ENCODE results near the gene SH3D19.
"Not testable (repeated sequence)": the region's sequence is repeated elsewhere in the genome, so short reads cannot be mapped to it uniquely, and the experiment has no call there.

The SH3D19 gene

DNA sequence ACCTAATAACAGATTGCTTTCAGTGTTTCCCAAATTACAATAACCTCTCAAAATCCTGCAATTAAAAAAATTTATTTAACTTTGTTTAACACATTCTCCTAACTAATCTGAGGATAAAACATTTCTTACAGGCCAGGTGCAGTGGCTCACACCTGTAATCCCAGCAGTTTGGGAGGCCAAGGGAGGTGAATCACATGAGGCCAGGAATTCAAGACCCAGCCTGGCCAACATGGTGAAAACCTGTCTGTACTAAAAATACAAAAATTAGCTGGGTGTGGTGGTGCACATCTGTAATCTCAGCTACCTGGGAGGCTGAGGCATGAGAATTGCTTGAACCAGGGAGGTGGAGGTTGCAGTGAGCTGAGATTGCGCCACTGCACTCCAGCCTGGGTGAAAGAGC lies 90.0 kb downstream of the SH3D19 start:
- DNase-seq (ENCODE audit: extremely low read depth in 1 of 2, low read depth in 1 of 2), result not testable (repeated sequence)

DNA sequence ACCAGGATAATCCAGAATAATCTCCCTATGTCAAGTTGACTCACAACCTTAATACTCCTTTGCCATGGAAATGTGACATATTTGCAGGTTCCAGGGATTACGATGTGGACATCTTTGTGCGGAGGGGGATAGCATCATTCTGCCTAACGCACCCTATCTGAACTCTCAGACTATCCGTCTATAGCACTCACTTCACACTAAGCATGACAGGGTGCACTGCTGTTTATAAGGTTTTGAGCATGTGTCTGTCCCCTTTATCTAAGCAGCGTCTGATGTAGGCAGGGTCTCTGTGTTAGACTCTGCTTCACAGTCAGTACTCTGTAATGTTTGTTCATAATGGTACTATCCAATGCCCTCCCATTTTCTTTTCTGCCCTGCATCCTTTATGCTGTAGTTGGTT lies 91.8 kb downstream of the SH3D19 start:
- no peak for DNase-seq (ENCODE audit: extremely low read depth in 1 of 2, low read depth in 1 of 2)

DNA sequence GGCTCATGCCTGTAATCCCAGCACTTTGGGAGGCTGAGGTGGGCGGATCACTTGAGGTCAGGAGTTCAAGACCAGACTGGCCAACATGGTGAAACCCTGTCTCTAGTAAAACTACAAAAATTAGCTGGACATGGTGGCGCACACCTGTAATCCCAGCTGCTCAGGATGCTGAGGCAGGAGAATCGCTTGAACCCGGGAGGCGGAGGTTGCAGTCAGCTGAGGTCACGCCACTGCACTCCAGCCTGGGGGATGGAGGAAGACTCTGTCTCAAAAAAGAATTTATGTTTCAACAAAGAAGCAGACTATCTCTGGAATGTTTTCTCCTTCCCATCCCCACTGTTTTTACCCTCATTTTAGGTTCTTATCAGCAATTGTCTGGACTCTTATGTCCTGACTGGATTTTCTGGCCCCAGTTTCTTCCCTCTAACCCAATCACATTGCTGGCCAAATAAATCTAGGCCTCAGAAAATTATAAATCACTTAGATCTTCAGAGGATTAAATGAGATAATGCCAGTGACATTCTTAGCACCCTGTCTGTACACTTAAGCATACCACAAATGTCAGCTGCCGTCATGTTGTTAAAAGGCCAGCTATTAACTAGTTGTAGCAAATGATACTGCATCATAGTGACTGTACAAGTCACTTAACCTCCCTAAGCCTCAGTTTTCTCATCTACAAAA lies 93.3 kb downstream of the SH3D19 start:
- DNase-seq (ENCODE audit: extremely low read depth in 1 of 2, low read depth in 1 of 2), result no peak

DNA sequence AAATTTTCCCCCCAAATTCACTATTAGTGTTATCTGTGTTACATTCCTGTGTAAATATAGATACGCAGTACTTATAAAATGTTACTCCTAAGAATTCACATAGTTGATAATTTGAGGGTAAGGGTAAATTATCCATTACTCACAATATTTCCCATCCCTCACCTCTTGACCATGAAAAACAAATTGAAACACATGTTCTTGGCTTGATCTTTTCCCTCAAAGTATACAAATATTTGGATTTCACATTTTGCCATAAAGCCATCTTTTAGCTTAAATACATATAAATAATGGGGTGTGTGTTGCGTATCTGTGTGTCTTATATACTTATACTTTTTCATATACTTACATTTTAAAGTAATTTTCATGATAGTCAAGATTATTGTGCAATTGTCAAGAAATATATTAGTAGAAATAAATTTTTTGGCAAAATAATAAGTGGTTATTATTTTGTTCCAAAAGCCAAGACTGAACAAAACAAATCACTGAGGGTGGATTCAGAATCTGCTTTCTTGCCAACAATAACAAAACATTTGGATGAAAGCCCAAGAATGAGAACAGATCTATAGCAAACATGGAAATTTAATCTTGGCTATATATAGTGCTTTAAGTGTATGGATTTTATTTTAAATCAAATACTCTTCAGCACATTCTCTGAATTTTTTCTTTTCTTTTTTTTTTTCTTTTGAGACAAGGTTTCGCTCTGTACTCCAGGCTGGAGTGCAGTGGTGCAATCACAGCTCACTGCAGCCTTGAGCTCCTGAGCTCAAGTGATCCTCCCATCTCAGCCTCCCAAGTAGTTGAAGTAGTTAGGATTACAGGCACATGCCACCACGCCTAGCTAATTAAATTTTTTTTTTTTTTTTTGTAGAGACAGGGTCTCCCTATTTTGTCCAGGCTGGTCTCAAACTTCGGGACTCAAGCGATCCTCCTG lies 97.0 kb downstream of the SH3D19 start:
- no peak for DNase-seq (ENCODE audit: extremely low read depth in 1 of 2, low read depth in 1 of 2)

DNA sequence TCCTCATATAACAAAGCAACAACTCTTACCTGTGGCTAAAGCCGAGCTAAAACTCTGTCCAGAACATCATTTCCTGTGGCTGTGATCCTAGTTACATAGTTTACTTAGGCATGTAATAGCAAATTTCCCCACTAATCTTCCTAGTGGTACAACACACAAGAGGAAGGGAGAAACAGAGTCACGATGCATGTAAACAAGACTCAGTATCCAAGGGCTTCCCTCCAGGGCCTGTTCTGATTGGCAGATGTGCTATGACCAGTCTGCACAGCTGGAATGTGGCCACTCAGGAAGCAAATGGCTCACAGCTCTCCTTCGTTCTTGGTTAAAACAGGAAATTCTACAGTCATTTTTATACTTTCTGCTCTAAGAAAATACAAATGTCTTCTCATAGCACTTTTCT lies 97.7 kb downstream of the SH3D19 start:
- no peak for DNase-seq (ENCODE audit: extremely low read depth in 1 of 2, low read depth in 1 of 2)

DNA sequence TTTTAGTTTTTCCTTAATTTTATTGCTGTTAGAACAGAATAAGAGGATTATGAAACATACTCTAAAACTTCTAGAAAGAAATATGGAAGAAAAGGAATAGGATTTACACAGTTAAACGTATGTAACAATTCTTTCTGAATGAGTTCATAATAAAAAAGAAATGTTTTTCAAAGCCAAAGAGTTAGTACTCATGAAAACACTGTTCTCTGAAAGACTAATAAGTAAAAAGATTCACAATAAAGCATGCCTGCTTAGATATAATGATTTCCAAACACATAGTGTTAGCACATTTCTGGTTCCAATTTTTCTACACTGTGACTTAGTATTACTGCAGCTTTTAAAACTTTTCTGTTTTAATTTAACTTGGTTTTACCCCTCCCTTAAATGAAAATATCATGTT lies 98.2 kb downstream of the SH3D19 start:
- DNase-seq (ENCODE audit: extremely low read depth in 1 of 2, low read depth in 1 of 2), result no peak

DNA sequence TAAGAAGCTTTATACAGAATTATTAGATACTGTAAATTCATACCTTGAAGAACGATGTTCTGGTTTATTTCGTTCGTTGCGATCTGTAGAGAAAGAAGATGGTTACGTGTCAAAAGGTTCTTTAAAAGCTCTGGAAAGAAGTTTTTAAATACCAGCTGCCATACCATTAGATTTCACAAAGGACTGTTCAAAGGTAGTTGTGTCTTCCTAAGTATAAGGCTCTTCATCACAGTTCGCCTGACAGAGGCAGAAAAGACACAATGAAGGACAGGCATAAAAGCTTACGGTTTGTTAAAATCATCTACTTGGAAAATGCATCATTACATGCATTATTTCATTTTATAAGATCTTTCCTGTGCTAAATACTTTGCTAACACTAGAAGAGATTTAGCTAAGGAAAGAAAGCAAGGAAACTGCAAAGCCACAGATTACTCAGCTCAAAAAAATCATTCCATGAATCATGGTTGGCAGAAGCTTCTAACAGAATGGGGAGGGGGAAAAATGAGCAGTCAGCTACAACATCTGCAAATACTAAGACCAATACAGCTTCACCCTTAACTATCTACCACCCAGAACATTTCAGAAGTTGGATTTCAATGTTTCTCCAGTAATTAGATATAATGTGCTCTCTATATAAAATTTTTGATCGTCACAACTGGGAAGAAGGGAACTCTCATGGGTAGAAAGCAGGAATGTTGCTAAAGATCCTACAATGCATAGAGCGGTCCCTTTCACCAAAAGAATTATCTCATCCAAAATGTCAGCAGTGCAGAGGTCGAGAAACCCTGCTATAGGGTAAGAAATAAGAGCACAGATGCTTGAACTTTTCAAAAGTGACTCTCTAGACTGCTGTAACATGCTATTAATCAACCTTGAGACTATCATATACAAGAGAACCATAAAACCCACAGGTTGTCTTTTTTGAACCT lies 99.1 kb downstream of the SH3D19 start:
- no peak for DNase-seq (ENCODE audit: extremely low read depth in 1 of 2, low read depth in 1 of 2)

DNA sequence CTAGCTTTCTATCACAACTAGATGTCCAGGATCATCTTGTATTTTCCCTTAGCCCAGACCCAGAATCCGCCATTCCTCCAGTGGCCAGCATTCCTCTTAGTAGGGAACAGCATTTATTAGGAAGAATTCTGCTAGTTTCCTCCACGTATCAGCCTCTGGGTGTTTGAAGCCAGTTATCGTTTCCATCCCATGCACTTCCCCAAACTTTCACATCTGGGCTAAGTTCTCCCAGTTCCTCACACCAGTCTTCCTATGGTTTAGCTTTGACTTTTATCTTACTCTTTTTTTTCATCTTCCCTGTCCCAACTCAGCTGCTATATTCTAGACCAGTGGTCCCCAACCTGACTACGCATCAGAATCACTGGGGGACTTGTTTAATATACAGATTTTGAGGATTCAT lies 101.9 kb downstream of the SH3D19 start:
- DNase-seq (ENCODE audit: extremely low read depth in 1 of 2, low read depth in 1 of 2), result no peak

DNA sequence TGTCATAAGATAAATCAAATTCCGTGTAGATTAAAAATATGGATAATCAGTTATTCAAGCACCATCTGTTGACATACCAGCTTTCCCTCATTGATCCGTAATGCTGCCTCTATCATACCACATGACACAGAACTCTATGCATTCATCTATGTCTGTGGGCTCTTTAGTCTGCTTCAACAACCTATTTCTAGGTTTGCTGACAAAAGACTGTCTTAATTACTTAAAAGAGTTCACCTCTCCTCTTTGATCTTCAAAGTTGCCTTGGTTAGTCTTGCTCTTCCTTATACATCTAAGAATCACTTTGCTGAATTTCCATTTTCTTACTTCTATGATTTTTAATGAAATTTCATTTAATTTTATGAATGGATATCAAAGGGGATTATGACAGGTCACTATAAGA lies 105.5 kb downstream of the SH3D19 start:
- no peak for DNase-seq (ENCODE audit: extremely low read depth in 1 of 2, low read depth in 1 of 2)

DNA sequence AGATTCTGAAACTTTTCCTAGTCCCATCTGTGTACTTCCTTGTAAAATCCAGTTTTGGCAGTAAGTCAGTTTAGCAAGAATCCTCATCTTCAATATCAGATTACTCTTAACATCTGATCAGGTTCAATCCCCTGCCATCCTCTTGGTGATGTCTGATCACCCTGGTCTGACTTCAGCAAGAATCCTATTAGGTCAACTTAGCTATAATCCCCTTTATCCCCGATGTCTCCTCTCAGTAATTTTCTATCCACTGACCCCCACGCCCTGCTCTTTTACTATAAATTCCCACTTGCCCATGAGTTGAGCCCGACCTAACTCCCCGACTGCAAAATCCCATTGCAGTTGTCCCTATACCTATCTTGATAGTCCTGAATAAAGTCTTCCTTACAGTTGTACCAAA lies 106.3 kb downstream of the SH3D19 start:
- DNase-seq (ENCODE audit: extremely low read depth in 1 of 2, low read depth in 1 of 2), result no peak

DNA sequence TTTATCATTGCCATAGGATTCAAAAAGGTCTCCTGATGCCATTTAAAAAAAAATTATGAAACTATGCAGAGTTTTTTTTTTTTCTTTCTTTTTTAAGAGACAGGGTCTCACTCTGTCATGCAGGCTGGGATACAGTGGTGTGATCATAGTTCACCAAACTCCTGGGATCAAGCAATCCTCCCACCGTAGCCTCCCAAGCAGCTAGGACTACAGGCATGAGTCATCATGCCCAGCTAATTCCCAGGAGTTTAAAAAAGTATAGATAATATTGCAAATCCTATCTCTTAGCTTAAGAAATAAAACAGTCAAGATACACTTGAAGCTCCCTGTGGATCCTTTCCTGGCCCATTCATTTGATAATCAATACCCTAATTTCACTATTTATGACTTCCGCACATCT lies 107.1 kb downstream of the SH3D19 start:
- no peak for DNase-seq (ENCODE audit: extremely low read depth in 1 of 2, low read depth in 1 of 2)

DNA sequence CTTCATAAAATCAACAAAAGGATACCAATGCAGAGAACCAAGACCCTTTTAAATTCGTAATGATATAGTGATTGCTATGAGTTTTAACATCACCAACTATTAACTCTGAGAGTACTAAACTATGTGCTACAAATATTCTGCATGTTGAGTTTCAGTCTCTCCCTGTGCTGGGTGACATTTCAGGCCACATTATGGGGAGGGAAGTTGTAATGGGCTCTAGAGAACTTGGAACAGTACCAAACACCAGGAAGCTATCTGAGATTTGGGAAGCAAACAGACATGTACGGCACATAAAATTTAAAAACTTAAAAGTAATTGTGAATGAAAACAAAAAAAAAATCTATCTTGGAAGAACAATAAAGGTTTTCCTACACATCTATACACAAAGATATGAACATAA lies 108.1 kb downstream of the SH3D19 start:
- DNase-seq (ENCODE audit: extremely low read depth in 1 of 2, low read depth in 1 of 2), result no peak

DNA sequence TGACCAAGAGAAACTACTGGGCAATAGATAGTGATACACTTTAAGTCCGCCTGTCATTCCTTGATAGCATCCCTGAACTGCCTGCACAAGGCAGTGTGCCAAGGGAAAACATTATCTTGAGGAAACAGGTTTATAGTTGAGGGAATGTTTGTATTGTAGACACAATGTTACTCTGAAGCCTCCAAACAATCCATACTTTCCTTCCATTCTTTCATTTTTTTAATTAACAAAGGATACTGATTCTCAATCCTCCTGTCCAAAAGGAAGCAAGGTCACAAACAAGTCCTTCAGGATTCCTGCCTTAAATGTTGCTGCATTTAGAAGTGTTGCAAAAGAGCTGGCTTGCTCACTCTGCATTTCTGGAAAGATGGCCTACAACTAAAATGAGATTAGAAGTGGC lies 110.1 kb downstream of the SH3D19 start:
- no peak for DNase-seq (ENCODE audit: extremely low read depth in 1 of 2, low read depth in 1 of 2)

DNA sequence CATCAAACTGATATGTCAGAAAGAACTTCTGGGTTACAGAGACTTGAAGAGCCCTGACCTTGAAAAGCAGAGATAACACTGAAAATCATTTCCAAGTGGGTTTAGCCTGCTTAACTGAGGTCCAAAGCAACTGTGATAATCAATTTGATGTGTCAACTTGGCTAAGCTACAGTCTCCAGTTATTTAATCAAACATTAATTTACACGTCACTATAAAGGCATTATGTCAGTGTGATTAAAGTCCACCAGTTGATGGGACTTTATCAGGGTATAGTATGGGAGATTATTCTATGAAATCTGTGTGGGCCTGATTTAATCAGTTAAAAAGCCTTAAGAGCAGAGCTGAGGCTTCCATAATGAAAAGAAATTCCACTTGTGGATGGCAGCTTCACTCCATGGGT lies 117.5 kb downstream of the SH3D19 start:
- DNase-seq (ENCODE audit: extremely low read depth in 1 of 2, low read depth in 1 of 2), result no peak

DNA sequence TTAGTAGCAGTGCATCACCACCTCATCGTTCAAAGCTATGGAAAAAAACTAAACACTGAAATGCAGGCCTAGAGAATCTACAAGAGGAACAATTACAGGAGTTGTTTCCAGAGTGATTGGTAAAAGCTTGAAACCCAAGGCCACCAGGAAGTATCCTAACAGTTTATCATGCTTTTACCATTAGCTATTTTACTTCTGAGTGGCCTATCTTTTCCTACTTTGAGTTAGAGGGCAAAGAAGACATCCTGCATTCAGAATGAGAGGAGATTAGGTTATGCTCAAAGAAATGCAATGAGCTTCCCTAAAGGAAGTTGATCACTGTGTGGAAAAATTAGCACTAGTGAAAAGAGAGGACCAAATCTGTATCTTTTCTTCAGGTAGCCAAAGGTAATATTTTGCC lies 118.2 kb downstream of the SH3D19 start:
- DNase-seq (ENCODE audit: extremely low read depth in 1 of 2, low read depth in 1 of 2), result no peak

DNA sequence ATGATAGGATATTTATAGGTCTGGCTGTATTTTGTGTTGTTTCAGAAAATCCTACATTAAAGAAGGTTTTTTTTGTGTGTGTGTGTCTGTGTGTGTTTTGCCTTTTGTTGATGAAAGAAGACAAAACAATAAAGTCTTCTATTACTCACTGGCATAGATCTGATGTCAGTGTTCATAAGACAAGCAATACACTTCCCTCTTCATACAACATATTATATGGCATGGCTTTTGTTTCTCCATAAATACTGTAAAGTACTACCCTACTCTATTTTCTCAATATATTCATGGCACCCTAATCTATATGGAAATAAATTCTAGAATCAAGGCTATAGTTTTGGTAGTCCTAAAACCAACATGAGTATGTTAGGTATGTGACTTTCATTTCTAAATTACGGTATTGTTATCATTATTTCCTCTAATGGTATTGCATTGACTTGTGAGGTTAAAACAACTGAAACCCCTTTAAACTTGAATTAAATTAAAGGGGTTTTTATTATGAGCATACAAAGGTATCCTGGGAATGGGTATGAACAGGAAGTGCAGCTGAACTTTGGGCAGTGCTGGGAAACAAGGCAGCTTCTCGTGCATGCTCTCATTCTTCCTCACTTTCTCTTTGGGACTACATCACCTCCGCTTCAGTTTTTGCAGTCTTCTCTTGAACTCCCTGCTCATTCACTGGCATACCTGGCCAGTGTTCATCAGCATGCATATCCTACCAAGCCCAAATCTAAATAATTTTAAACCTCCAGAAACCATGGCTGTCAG lies 119.0 kb downstream of the SH3D19 start:
- DNase-seq (ENCODE audit: extremely low read depth in 1 of 2, low read depth in 1 of 2), result no peak

DNA sequence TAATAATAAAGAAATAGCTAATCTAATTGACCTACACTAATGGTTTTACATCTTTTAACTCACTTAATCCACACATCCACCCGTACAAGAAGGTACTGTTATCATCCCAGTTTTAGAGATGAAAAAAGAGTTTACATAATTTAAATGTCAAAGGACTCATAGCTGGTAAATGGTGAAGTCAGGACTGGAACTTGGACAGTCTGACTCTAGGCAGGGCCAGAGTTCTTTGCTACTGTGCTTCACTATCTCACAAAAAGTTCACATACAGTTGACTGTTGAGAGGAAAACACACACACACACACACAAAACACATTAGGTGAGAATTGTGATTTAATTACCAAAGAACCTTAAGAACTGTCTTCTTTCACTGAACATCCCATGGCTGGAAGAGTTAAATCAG lies 119.7 kb downstream of the SH3D19 start:
- DNase-seq (ENCODE audit: extremely low read depth in 1 of 2, low read depth in 1 of 2), result no peak

DNA sequence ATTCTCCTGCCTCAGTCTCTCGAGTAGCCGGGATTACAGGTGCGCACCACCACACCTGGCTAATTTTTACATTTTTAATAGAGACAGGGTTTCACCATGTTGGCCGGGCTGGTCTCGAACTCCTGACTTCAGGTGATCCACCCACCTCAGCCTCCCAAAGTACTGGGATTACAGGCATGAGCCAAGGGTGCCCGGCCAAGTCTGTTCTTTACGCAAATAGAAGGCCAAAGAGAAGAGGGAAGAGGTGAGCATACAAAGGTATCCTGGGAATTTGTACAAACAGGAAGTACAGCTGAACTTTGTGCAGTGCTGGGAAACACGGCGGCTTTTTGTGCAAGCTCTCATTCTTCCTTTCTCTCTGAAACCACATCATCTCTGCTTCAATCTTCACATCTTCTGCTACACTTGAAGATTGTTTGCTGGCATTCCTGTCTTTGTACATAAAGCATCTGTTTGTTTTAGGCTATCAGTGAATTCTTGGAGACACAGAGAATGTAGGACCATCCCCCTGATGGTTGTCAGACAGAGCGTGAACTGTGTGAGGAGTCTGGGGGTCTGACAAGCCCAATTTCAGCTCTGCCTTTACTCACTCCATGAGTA lies 120.4 kb downstream of the SH3D19 start:
- DNase-seq (ENCODE audit: extremely low read depth in 1 of 2, low read depth in 1 of 2), result no peak

DNA sequence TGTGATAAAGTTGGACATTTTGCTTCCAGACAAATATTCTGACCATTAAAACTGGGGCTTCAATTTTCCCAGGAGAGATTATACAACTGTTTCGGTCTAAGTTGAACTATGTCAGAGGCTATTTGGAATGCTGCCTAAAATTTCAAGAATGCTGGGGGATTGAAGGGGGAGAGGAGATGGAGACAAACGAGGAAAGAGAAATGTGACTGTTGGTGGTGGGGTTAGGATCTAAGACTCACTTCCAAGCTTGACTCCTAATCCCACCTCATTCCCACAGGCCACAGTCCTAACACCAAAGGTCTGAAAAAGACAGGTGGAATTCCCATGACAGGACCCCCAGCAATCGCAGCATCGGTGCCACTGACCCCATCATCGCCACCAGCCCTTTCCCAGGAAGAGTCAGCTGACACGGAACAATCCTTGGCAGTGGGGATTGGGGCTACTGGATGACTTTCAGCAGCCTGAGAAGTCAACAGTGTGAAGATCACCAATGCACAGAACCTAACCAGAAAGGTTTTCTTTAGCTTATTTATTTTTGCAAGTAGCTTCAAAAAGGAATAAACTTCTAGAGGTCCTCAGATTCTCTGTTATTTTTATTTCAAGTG lies 122.5 kb downstream of the SH3D19 start:
- DNase-seq (ENCODE audit: extremely low read depth in 1 of 2, low read depth in 1 of 2), result no peak

DNA sequence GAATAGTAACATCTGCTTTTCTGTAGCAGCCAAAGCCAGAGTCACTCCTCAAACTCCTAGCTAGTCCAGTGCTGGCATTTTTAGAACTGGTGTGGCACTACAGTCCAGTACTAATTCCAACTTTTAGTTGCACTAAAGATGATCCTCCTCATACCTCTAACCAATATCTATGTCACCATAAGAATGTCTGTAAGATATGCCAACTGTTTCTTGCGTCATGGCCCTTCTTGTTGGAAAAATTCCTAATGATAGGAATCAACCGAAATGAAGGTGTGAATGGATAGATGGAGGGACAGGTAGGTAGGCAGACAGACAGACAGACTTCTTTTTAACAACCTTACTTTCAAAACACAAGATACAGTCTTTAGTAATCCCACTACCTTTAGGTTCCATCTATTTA lies 123.0 kb downstream of the SH3D19 start:
- DNase-seq (ENCODE audit: extremely low read depth in 1 of 2, low read depth in 1 of 2), result no peak

Measured in activated CD8-positive, alpha-beta memory T cell treated with anti-CD3 and anti-CD28 coated beads for 1 hour (primary cell).